NOMO-1 treated with DMSO at 0.1 percent for 48 hours (cell line): ENCODE data around the gene VAPA.

Source experiments
- DNase-seq: peaks from one replicate; lab custom pipeline; 2025; ENCODE audit not compliant: unreplicated experiment; lab: John Stamatoyannopoulos, UW

The VAPA gene

GRCh38 chr18:9995631-9996030 lies 81.8 kb downstream of the VAPA start:
- no peak for DNase-seq

DNA sequence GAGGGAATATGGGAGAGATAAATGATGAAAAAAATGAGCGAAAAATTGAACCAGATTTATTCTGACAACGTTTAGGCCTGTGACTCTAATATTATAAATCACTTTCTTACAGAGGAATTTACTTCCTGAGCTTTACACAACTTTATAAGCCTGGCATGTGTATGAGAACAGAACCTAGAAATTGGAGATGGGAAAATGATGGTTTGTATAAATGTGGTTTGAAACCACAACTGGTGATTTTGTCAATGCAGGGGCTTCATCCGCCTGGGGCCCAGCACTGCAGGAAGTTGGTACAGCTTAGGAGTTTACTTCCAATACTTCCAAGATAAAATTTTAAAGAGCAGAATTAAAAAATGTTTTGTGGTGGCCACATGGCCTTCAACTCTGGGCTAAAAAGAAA lies 82.3 kb downstream of the VAPA start:
- no peak for DNase-seq

- DNase-seq, result no peak
Measured at GRCh38 chr18:9997711-9998110, 83.9 kb downstream of the VAPA start.

- no peak for DNase-seq
Measured at GRCh38 chr18:9998330-9998729, 84.5 kb downstream of the VAPA start.

DNA sequence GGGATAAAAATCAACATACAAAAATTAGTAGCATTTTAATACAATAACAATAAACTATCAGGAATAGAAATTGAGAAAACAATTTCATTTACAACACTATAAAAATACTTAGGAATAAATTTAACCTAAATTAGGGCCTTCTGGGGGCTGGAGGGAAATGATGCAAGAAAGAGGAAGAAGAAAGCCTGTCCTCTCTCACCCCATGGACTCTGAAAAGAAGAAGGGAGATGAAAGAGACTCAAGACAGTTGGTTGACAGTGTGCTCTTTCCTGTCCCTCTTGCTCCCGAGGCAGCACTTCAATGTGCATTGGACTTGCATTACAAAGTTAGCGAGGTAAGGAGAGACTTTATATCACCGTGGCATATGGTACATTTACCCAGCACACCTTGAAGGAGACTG lies 88.5 kb downstream of the VAPA start:
- DNase-seq, result peak; percentile 68

- DNase-seq, result no peak
Measured at GRCh38 chr18:10003281-10003680, 89.5 kb downstream of the VAPA start.

GRCh38 chr18:10003866-10004265 lies 90.0 kb downstream of the VAPA start:
- DNase-seq, result no peak

- DNase-seq, result peak; percentile 63
Measured at GRCh38 chr18:10006311-10006893, 92.6 kb downstream of the VAPA start.

GRCh38 chr18:10008006-10008647 lies 94.3 kb downstream of the VAPA start:
- DNase-seq, result no peak
